GM23248 (cell line): ENCODE measurements around the gene CXCR3.

Source experiments
- EZH2 ChIP-seq: fragments of 200-600 bp; sonication (generic); IDR thresholded peaks from 2 replicates; pipeline ENCODE4 v1.6.1; 2018; ENCODE audit warnings: antibody characterized with exemption, mild to moderate bottlenecking; ENCODE audit not compliant: insufficient read depth, poor library complexity, severe bottlenecking
- EZH2phosphoT487 ChIP-seq: fragments of 200-600 bp; sonication (generic); IDR thresholded peaks from 2 replicates; pipeline ENCODE4 v1.6.1; 2018; ENCODE audit warnings: antibody characterized with exemption, moderate library complexity, mild to moderate bottlenecking, low read depth; ENCODE audit not compliant: insufficient read depth

DNA sequence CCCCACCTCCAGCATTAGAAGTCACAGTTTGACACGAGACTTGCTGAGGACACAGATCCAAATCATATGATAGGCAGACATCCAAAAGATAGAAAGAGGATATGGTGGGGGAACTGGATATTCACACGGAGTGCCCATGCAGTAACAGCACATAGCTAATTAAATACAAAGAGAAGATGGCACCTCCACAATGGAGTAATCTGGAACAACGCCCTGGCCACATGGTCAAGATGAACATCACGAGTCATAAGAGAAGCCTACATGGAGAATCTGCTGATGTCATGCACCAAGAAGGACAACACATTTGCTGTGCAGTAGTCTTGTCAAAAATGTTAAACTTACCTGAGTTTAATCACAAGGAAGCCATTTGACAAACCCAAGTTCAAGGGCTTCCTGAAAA is 39.0 kb upstream of the CXCR3 start:
- TF ChIP-seq EZH2phosphoT487 (no peak), EZH2 (no peak)
